DND-41 (cell line): ENCODE results near the gene TMEM184B.
A peak's percentile ranks its signal among the peaks of the same experiment; 100 is the strongest.

Source experiments
- ATAC-seq: fragments of 200-7000 bp; cut with Tn5 transposase; 3 replicates; pipeline ENCODE4 v1.9.1; 2021; ENCODE audit warnings: low read depth; ENCODE audit not compliant: insufficient read depth
- DNase-seq: peaks from one replicate; pipeline ENCODE4 v3.0.0-alpha.2; 2020
- H2AFZ ChIP-seq: 2 replicates; pipeline ENCODE4 v1.6.0; 2012; ENCODE audit warnings: low read depth, low read length
- H3K27ac ChIP-seq: 2 replicates; pipeline ENCODE4 v1.5.1; 2012; ENCODE audit warnings: low read length, inconsistent platforms
- H3K27me3 ChIP-seq: fragments of 200-600 bp; sonication (generic); 2 replicates; pipeline ENCODE4 v1.6.0; 2012; ENCODE audit warnings: low read length, mild to moderate bottlenecking, inconsistent platforms; ENCODE audit not compliant: insufficient read depth, poor library complexity
- H3K36me3 ChIP-seq: 2 replicates; pipeline ENCODE4 v1.5.1; 2012; ENCODE audit warnings: low read length, inconsistent platforms; ENCODE audit not compliant: insufficient read depth
- H3K4me1 ChIP-seq: 2 replicates; pipeline ENCODE4 v1.5.1; 2012; ENCODE audit warnings: mild to moderate bottlenecking, low read length; ENCODE audit not compliant: insufficient read depth
- H3K4me2 ChIP-seq: 2 replicates; pipeline ENCODE4 v1.6.0; 2012; ENCODE audit warnings: mild to moderate bottlenecking, moderate library complexity, low read length, inconsistent platforms; ENCODE audit not compliant: insufficient read depth
- H3K4me3 ChIP-seq, 2 experiments: fragments of 200-600 bp in 1 of 2; shearing (Covaris generic) in 1 of 2; 2 replicates each; pipeline ENCODE4 v1.5.1; 2012 to 2016; ENCODE audit warnings: inconsistent platforms in 2 of 2, low read length in 2 of 2, mild to moderate bottlenecking in 2 of 2, low read depth in 1 of 2, moderate library complexity in 1 of 2
- H3K79me2 ChIP-seq: 2 replicates; pipeline ENCODE4 v1.6.0; 2012; ENCODE audit warnings: low read length, inconsistent platforms; ENCODE audit not compliant: insufficient read depth
- H3K9ac ChIP-seq: 2 replicates; pipeline ENCODE4 v1.6.0; 2012; ENCODE audit warnings: low read depth, mild to moderate bottlenecking, inconsistent platforms, low read length, moderate library complexity
- H3K9me3 ChIP-seq: 2 replicates; pipeline ENCODE4 v1.5.1; 2012; ENCODE audit warnings: low read length, moderate library complexity, mild to moderate bottlenecking, inconsistent platforms; ENCODE audit not compliant: insufficient read depth, severe bottlenecking
- H4K20me1 ChIP-seq: 2 replicates; pipeline ENCODE4 v1.6.0; 2012; ENCODE audit warnings: low read length; ENCODE audit not compliant: insufficient read depth
- EZH2 ChIP-seq: IDR thresholded peaks from 3 replicates; pipeline ENCODE4 v1.6.1; 2012; ENCODE audit warnings: borderline replicate concordance, low read depth, mild to moderate bottlenecking, moderate library complexity, low read length, inconsistent platforms; ENCODE audit not compliant: severe bottlenecking
- TF ChIP-seq, protein P1 (sequence below): IDR thresholded peaks from 2 replicates; pipeline ENCODE4 v1.5.1; 2012; ENCODE audit warnings: borderline replicate concordance, low read length, moderate library complexity, mild to moderate bottlenecking; ENCODE audit not compliant: poor library complexity, severe bottlenecking; ENCODE audit errors: extremely low read depth

The TMEM184B gene

DNA sequence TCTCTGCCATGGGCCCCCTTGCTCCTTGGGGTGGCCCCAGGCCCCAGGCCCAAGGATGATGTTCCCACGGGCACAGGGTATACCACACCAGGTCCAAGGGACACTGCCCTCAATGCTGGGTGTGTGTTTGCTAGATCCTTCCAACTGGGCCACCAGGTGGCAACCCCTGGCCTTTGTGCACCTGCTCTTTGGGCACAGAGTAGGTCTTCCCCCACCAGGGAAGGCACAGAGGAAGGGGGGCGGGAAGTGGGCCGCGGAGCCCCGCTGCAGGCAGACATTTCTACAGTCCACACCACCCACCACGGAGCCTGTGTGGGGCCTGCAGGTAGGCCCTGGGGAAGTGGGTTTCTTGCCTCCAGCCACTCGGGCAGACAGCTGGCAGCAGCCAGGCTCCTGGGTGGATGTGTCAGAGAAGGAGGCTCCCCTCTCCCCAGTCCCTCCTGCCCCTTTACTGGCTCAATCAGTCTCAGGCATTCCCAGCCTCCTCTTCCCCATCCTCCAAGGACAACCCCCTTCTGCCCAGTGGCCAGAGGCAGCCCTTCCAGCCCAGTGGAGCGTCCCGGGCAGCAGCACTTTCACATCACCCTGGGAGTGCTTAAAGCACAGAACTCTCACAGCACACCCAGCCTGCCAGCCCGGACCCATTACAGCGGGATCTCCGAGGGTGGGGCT is 49.4 kb downstream of the TMEM184B start:
- Histone ChIP-seq H3K79me2 (no peaks in the 10 kb centered on the region), H3K4me2 (no peak overlapping the region), H3K27ac (no peak overlapping the region), H4K20me1 (no peaks in the 10 kb centered on the region), H3K4me1 (no peaks in the 10 kb centered on the region), H3K9me3 (no peaks in the 10 kb centered on the region), H3K9ac (no peak overlapping the region), H2AFZ (no peak overlapping the region), H3K4me3 (no peak overlapping the region), H3K27me3 (no peaks in the 10 kb centered on the region), H3K36me3 (peaks cover 30% of the 10 kb centered on the region)
- no peak for TF ChIP-seq EZH2
- TF ChIP-seq, protein P1, sequence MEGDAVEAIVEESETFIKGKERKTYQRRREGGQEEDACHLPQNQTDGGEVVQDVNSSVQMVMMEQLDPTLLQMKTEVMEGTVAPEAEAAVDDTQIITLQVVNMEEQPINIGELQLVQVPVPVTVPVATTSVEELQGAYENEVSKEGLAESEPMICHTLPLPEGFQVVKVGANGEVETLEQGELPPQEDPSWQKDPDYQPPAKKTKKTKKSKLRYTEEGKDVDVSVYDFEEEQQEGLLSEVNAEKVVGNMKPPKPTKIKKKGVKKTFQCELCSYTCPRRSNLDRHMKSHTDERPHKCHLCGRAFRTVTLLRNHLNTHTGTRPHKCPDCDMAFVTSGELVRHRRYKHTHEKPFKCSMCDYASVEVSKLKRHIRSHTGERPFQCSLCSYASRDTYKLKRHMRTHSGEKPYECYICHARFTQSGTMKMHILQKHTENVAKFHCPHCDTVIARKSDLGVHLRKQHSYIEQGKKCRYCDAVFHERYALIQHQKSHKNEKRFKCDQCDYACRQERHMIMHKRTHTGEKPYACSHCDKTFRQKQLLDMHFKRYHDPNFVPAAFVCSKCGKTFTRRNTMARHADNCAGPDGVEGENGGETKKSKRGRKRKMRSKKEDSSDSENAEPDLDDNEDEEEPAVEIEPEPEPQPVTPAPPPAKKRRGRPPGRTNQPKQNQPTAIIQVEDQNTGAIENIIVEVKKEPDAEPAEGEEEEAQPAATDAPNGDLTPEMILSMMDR, result no peak
- ATAC-seq, result peak; percentile 46; the same call in 1 of the 3 replicates
- DNase-seq, result peak; percentile 21

DNA sequence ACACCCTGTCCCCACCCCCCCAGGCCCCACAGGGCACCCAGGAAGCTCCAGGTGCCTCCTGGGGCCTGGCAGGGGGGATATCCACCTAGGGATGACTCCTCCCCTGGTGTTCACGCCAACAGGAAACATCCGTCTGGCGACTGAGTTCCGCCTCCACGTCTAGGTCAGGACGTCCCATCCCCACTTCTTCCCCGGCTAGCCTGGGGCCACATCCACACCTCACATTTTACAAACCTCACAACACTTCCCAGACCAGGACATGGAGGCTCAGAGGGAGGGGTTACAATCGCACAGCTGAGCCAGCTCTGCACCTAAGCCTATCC is 50.1 kb downstream of the TMEM184B start:
- DNase-seq, result no peak
- H2AFZ ChIP-seq, result no peak overlapping the region
- no peaks in the 10 kb centered on the region for H4K20me1 ChIP-seq
- TF ChIP-seq, protein P1, result no peak
- no peak for TF ChIP-seq EZH2
- no peak overlapping the region for H3K9ac ChIP-seq
- no peak overlapping the region for H3K4me2 ChIP-seq
- no peaks in the 10 kb centered on the region for H3K79me2 ChIP-seq
- no peaks in the 10 kb centered on the region for H3K4me1 ChIP-seq
- no peaks in the 10 kb centered on the region for H3K27me3 ChIP-seq
- no peak overlapping the region for H3K4me3 ChIP-seq
- no peaks in the 10 kb centered on the region for H3K9me3 ChIP-seq
- ATAC-seq, result no peak
- no peak overlapping the region for H3K27ac ChIP-seq
- H3K36me3 ChIP-seq, result peaks cover 27% of the 10 kb centered on the region

DNA sequence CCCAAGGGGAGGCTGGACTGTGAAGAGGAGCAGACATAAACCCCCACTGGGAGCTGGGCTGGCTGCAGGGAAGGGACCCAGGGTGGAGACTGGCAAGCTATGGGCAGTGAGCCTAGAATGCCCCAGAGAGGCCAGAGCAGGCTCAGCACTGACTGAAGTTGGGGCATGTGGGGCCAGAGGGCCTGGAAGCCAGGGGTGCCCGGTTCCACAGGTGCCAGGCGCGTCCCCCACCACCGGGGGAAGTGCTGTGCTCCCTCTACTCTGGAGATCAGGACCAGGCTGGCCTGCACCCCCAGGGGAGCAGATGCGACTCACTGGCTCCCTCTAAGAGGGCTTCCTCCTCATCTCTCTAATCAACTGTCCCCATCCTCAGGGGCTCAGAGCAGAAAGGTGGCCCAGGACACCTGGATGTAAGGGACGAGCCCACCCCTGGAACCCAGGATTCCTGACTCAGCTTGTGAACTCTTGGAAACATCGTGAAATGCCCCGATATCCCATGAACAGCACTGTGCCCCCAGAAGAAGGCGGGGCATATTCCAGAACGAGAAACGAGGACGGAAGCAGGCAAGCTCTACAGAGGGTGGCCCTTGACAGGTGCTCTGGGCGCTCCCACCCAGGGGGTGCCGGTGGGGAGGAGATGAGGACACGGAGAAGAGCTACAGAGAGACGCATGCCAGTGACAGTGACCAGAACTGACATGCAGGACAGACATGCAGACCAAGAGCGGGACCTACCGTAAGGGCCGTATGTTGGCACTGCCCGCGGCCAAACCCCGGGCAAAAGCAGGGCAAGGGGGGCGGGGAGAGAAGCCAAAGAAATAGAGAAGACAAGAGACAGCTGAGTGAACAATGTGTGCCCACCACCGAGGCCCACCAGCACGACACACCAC is 50.7 kb downstream of the TMEM184B start:
- no peaks in the 10 kb centered on the region for H4K20me1 ChIP-seq
- no peak overlapping the region for H3K4me2 ChIP-seq
- no peaks in the 10 kb centered on the region for H3K27me3 ChIP-seq
- DNase-seq, result no peak
- H3K4me3 ChIP-seq, result no peak overlapping the region
- ATAC-seq, result no peak
- H3K9ac ChIP-seq, result no peak overlapping the region
- no peaks in the 10 kb centered on the region for H3K4me1 ChIP-seq
- no peak overlapping the region for H2AFZ ChIP-seq
- H3K27ac ChIP-seq, result no peak overlapping the region
- TF ChIP-seq EZH2, result no peak
- TF ChIP-seq, protein P1, result no peak
- H3K79me2 ChIP-seq, result no peaks in the 10 kb centered on the region
- H3K36me3 ChIP-seq, result peaks cover 23% of the 10 kb centered on the region
- no peaks in the 10 kb centered on the region for H3K9me3 ChIP-seq
